IPS-11a (cell line): ENCODE measurements around the gene IGFBP6.
A peak's percentile ranks its signal among the peaks of the same experiment; 100 is the strongest.

Experiments used
- H3K4me3 ChIP-seq: one replicate; pipeline ENCODE4 v1.5.1; 2013; ENCODE audit warnings: low read depth, low read length, control low read depth

The IGFBP6 gene

DNA sequence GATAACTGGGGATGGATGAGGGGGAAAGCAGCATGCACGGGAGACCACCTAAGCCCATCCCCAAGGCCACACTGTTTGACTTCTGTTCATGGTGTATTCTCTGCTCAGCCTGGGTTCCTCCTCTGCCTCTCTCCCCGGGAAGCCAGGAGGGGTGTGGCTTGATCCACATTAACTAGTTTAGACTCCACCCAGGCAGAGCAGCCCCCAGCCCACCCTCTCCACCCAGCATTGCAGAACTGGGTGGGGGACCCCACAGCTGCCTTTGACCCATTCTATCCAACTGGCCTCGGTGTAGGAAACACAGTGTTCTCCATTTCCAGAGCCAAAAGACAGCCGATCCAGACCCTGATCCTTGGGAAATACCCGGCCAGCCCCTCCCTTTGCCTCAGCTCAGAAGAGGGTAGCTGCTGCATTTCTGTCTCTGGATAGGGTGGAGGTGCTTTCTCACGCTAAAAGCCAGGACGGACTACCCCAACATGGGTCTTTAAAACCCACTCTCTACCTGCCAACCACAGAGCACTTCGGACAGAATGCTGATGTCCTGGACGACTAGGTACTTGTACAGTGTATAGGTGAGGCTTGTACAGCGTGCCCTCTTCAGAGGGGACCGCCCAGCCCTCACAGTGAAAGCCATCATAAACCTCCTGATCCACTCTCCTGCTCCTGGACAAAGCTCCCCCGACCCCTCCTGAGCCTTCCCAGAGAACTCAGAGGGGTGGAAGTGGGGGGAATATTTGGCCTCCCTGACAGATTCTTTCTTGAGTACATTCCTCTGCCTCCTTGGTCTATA is 27.7 kb upstream of the IGFBP6 start:
- H3K4me3 ChIP-seq: no peak overlapping the region

DNA sequence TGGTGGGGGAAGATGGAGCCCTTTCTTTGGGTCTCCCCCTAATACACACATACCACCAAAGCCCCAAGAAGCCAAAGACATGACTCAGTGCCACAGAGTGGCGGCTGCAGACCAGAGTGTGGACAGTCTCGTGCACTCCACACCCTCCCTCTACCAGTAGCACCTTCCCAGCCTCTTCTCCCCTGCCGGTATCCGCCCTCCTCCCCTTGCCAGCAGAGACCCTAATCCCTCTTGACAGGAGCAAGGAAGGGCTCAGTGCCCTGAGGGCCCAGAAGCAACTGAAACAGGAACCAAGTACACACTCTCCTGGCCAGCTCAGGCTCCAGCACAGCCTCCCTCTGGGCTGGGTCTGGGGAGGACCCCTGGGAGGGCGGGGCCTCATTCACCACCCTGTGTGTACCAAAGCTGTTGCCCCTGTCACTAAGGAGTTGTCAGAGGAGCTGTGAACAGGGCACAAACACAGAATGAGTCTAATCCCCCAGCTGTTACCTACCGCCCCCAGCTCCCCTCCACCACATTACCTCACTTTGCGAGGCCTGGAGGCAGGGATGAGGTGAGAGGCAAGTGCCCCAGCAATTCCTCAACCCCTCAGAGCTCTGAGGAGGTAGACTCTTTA is 26.5 kb upstream of the IGFBP6 start:
- no peak overlapping the region for H3K4me3 ChIP-seq

- H3K4me3 ChIP-seq: no peak overlapping the region
Measured at GRCh38 chr12:53071591-53072551, 25.6 kb upstream of the IGFBP6 start.

DNA sequence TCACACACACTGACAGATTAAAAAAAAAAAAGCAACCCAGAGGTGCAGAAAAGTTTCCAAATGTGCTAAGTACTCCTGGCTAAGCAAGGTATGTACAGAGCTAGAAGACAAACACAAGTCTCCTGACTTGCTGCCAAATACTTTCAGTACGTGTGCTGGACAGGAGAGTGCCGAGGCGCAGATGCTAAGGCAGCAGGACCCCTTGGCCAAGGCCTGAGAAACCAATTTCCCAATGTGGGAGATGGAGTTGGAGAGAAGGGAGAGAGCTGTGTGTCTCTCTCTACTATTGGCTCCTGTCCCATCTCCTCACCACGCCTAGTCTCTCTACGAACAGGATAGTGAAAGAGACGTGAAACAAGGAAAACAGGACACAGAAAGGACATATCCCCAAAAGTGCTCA is 23.6 kb upstream of the IGFBP6 start:
- H3K4me3 ChIP-seq: no peak overlapping the region

DNA sequence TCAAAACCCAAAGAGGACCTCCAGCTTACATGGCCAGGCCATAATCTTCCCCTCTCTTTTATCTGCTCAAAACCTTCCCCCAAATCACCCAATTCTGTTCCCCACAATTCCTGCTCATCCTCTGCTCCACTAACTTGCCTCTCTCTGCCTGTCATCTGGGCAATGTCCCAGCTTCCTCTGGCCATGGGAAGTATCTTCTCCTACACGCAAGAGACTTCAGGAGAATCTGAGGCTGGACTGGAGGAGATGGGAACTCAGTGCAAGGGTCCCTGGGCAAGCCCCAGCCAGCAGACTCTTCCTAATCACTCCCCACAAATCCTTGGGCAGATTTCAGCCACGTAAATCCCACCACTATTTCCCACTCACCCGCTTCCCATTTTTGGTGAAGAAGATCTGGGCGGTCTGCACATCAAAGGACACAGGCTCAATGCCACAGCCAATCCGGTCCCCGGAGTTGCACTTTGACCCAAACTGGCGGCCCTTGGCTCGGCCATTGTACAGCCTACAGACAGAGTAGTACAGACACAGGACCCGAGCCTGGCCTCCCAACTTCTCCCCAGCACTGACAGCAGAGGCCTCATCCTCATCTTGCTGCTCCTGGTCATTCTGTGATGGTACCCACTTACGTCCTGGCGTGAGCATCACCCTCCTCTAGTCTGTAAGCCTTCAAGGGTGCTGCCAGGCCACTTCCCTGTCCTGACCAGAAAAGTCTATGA is 23.0 kb upstream of the IGFBP6 start:
- H3K4me3 ChIP-seq: no peak overlapping the region

DNA sequence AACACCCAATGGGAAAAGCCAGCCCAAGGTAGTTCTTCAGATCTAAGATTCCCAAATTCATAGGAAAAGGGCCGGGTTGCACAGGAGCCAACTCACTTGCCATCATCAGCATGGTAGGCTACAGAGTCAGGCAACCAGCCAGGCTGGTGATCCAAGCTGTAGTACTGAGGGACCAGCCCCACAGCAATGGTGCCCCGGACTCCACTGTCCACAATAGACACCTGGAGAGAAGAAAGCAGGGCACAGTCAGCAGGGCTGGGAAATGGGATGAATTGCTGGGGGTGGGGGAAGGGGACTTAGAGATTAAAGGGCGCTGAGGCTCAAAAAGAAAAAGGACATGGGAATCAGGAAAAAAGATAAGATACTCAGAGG is 22.5 kb upstream of the IGFBP6 start:
- no peak overlapping the region for H3K4me3 ChIP-seq

DNA sequence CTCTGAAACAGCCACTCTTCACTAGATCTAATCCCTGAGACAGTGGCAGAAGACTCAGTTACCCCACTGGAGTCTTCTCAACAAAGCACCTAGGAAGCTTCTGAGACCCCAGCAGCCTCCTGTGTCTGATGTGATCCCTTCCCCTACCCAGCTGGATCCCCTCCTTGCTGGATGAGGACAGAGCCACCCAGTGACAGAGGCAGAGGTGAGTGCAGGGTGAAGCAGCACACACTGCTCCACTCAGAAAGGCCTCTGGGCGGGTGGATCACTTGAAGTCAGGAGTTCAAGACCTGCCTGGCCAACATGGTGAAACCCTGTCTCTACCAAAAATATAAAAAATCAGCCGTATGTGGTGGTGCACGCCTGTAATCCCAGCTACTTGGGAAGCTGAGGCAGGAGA is 21.0 kb upstream of the IGFBP6 start:
- H3K4me3 ChIP-seq: no peak overlapping the region

DNA sequence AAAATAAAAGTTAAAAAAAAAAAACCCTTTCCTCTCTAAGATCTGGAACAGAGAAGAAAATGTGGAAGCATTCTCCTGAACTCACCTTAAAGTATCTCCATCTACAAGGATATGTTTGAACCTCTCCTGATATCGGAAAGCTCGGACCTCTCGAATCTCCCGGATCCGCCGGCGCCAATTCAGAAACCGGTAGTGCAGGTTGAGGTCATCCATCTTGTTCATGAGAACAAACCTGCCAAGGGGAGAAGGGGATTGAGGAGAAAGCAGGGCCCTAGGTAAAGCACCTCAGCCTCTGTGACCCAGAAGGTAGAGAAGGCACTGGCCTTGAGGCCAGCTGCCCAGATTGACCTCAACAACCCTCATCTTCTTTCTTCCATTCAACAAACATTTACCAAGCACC is 20.4 kb upstream of the IGFBP6 start:
- no peak overlapping the region for H3K4me3 ChIP-seq

- peak overlapping the region; percentile 63 for H3K4me3 ChIP-seq
Measured at GRCh38 chr12:53078425-53079225, 18.8 kb upstream of the IGFBP6 start.

GRCh38 chr12:53079226-53080117 is 18.0 kb upstream of the IGFBP6 start, which contains the start of gene SPRYD3:
SPRYD3 (minus strand) TSS chr12:53079390; CDS start chr12:53079333, 57 bp downstream.
- peak within 1 kb of the TSS; percentile 78 for H3K4me3 ChIP-seq

GRCh38 chr12:53082637-53083175 is 14.8 kb upstream of the IGFBP6 start:
- no peak overlapping the region for H3K4me3 ChIP-seq

- H3K4me3 ChIP-seq: no peak overlapping the region
Measured at GRCh38 chr12:53086361-53086760, 11.1 kb upstream of the IGFBP6 start.

DNA sequence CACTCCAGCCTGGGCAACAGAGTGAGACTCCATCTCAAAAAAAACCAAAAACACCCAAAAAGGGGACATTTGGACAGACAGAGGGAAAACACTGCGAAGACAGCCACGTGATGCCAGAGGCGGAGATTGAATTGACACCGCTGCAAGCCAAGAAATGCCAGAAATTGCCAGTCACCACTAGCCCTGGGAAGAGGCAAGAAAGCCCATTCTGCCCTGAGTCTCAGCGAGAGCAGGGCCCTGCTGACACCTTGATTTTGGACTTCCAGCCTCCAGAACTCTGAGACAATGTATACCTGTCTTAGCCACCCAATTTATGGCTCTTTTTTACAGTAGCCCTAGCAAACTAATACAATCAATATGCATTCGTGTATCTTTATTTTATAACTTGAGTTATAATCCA is 7.4 kb upstream of the IGFBP6 start:
- H3K4me3 ChIP-seq: no peak overlapping the region

GRCh38 chr12:53090554-53090953 is 6.9 kb upstream of the IGFBP6 start:
- H3K4me3 ChIP-seq: no peak overlapping the region

DNA sequence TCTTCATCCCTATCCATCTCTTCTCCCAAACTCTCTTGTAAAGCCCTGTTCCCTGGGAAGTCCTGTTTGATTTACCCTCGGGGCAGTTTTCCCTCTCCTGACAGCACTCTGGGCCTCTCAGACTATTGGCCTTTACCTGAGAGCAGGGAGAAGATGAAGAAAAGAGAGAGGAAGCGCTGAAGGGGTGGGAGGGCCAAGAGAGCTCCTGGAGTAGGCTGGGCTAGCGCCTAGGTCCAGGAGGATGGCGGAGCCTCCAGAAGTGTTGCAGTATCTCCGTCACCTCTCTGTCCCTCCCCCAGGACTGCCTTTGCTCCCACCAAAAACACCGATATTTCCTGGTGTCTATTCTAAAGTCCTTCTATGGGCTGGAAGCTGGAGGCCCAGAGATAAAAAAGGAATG is 5.7 kb upstream of the IGFBP6 start:
- no peak overlapping the region for H3K4me3 ChIP-seq

DNA sequence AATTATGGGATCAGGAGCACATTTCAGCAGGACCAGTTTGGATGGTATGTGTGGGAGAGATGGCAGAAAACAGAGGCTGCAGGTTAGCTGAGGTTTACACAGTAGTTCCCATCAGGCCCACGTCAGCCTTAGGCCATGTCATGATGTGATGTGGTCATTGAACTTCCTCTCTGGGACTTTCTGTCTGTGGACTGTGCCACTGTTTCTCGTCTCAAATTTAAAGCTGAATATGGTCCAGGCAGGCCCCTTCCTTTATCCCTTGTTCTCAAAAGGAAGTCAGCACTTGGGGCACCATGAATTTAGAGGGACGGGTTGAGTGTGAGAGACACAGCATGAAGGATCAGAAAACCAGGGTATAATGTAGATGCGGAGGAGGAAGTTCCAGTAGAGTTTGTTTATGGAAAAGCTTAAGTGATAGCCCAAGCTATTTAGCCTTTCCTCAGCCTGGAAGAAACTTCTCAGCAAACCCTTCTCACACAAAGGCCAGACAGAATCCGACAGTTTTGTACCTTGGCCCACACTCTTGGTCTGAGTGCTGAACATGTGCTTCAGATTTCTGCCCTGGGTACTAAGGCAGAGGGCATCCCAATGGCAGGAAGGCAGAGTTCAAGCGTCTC is 3.6 kb upstream of the IGFBP6 start:
- H3K4me3 ChIP-seq: no peak overlapping the region

DNA sequence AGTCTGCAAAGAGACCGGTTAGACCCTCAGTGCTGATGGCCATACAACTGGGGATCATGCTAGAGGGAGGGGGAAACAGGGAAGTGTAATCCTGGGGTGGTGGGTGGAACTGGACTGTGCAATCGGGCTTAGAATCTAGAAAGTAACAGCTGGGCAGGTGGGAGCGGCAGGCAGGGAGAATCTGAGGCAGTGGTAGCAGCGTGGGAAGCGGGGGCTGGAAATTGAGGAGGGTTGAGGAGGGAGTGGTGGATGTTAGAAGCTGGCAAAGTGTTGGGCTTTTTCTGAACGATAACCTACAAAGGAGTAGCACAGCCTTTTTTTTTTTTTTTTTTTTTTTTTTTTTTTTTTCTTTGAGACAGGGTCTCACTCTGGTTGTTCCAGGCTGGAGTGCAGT is 3.1 kb upstream of the IGFBP6 start:
- H3K4me3 ChIP-seq: no peak overlapping the region
